ENCODE results near the gene CSNK2B. TPM values are rescaled to one million over a fixed set of nuclear protein-coding genes. Genes with fewer than 3 reads are reported as not detected.

The CSNK2B gene
- polyA plus RNA-seq, 1 donor (not counting 4 experiments of a cell fraction or from before 2014, with no cell fraction given) = 43.7 TPM

DNA sequence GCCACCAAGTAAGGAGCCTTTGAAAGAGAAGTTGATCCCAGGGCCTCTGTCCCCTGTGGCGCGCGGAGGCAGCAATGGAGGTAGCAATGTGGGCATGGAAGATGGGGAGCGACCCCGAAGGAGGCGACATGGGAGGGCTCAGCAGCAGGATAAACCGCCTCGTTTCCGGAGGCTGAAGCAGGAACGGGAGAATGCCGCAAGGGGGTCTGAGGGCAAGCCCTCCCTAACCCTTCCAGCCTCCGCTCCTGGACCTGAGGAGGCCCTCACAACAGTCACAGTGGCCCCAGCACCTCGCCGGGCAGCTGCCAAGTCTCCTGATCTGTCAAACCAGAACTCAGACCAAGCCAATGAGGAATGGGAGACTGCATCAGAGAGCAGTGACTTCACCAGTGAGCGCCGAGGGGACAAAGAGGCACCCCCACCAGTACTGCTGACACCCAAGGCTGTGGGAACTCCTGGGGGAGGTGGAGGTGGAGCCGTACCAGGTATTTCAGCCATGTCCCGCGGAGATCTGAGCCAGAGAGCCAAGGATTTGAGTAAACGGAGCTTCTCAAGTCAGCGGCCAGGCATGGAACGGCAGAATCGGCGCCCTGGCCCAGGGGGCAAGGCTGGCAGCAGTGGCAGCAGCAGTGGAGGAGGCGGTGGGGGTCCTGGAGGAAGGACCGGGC is 33.5 kb upstream of the CSNK2B start:
- Histone ChIP-seq H3K4me3 (ENCODE audit: control insufficient read depth in 2 of 3, extremely low read depth in 1 of 3, insufficient read depth in 2 of 3, low read depth in 1 of 3, low read length in 3 of 3) (no peak overlapping the region), H4K20me1 (ENCODE audit: control insufficient read depth, extremely low read depth, insufficient read depth, low read length) (peaks cover 11% of the 10 kb centered on the region), H3K27ac (ENCODE audit: control insufficient read depth, insufficient read depth, low read length) (no peak overlapping the region), H3K79me2 (ENCODE audit: control insufficient read depth, insufficient read depth, low read length) (peaks cover 40% of the 10 kb centered on the region), H3K36me3 (ENCODE audit: control insufficient read depth in 2 of 2, extremely low read depth in 1 of 2, insufficient read depth in 2 of 2, low read length in 2 of 2) (peaks cover 79 to 88% of the 10 kb centered on the region in 2 experiments), H2AFZ (ENCODE audit: control insufficient read depth, low read length) (no peak overlapping the region), H3K9ac (ENCODE audit: control insufficient read depth, extremely low read depth, insufficient read depth, low read length) (no peak overlapping the region), H3K4me2 (ENCODE audit: control insufficient read depth, extremely low read depth, insufficient read depth, low read depth, low read length) (no peak overlapping the region), H3K4me1 (ENCODE audit: control insufficient read depth, extremely low read depth, insufficient read depth, low read length) (no peaks in the 10 kb centered on the region), H3K9me3 (ENCODE audit: control insufficient read depth, low read depth, low read length) (no peaks in the 10 kb centered on the region), H3K9me1 (ENCODE audit: control insufficient read depth, extremely low read depth, insufficient read depth, low read length) (no peaks in the 10 kb centered on the region), H3K27me3 (ENCODE audit: control insufficient read depth, extremely low read depth, insufficient read depth, low read length) (no peaks in the 10 kb centered on the region)
- dilution Hi-C loops (cut with MboI; ENCODE audit: extremely low pct_ligation_motif_present, low sequenced_read_pairs) = no loop called here
- DNase-seq (ENCODE audit: low read depth, low spot score) = no peak
- TF ChIP-seq EZH2 (IDR thresholded peaks at IDR 0.05; ENCODE audit: low read length) = no peak
- FAIRE-seq = no peak

DNA sequence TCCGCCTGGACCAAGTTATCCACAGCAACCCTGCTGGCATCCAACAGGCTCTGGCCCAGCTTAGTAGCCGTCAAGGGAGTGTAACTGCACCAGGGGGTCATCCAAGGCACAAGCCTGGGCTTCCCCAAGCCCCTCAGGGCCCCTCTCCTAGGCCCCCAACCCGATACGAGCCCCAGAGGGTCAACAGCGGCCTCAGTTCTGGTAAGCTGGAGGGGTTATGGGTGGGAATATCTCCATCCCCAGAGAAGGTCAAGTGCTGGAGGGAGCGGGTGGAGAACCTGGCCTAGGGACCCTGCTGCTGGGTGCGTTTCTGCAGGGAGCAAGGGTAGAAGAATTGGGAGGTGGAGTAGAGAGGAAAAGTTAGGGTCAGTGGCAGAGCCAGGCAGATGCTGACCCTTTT is 32.4 kb upstream of the CSNK2B start:
- no peak for FAIRE-seq
- no peak overlapping the region for H3K4me3 ChIP-seq (ENCODE audit: control insufficient read depth in 2 of 3, extremely low read depth in 1 of 3, insufficient read depth in 2 of 3, low read depth in 1 of 3, low read length in 3 of 3)
- no peak for DNase-seq (ENCODE audit: low read depth, low spot score)
- no peaks in the 10 kb centered on the region for H3K9me1 ChIP-seq (ENCODE audit: control insufficient read depth, extremely low read depth, insufficient read depth, low read length)
- no peaks in the 10 kb centered on the region for H3K27me3 ChIP-seq (ENCODE audit: control insufficient read depth, extremely low read depth, insufficient read depth, low read length)
- no peaks in the 10 kb centered on the region for H3K4me1 ChIP-seq (ENCODE audit: control insufficient read depth, extremely low read depth, insufficient read depth, low read length)
- H4K20me1 ChIP-seq (ENCODE audit: control insufficient read depth, extremely low read depth, insufficient read depth, low read length) = peaks cover 7% of the 10 kb centered on the region
- H3K9me3 ChIP-seq (ENCODE audit: control insufficient read depth, low read depth, low read length) = no peaks in the 10 kb centered on the region
- TF ChIP-seq EZH2 (IDR thresholded peaks at IDR 0.05; ENCODE audit: low read length) = no peak
- TF ChIP-seq, protein P1, sequence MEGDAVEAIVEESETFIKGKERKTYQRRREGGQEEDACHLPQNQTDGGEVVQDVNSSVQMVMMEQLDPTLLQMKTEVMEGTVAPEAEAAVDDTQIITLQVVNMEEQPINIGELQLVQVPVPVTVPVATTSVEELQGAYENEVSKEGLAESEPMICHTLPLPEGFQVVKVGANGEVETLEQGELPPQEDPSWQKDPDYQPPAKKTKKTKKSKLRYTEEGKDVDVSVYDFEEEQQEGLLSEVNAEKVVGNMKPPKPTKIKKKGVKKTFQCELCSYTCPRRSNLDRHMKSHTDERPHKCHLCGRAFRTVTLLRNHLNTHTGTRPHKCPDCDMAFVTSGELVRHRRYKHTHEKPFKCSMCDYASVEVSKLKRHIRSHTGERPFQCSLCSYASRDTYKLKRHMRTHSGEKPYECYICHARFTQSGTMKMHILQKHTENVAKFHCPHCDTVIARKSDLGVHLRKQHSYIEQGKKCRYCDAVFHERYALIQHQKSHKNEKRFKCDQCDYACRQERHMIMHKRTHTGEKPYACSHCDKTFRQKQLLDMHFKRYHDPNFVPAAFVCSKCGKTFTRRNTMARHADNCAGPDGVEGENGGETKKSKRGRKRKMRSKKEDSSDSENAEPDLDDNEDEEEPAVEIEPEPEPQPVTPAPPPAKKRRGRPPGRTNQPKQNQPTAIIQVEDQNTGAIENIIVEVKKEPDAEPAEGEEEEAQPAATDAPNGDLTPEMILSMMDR (optimal IDR thresholded peaks at IDR 0.05 in 1 of 3, IDR thresholded peaks at IDR 0.05 in 1 of 3, conservative IDR thresholded peaks at IDR 0.05 in 1 of 3; ENCODE audit: extremely low read depth in 1 of 3, insufficient read depth in 2 of 3, low read length in 3 of 3) = no peak
- H3K4me2 ChIP-seq (ENCODE audit: control insufficient read depth, extremely low read depth, insufficient read depth, low read depth, low read length) = no peak overlapping the region
- peaks cover 33% of the 10 kb centered on the region for H3K79me2 ChIP-seq (ENCODE audit: control insufficient read depth, insufficient read depth, low read length)
- no peak overlapping the region for H3K27ac ChIP-seq (ENCODE audit: control insufficient read depth, insufficient read depth, low read length)
- no peak overlapping the region for H2AFZ ChIP-seq (ENCODE audit: control insufficient read depth, low read length)
- peaks cover 74 to 81% of the 10 kb centered on the region in 2 experiments for H3K36me3 ChIP-seq (ENCODE audit: control insufficient read depth in 2 of 2, extremely low read depth in 1 of 2, insufficient read depth in 2 of 2, low read length in 2 of 2)
- dilution Hi-C loops (cut with MboI; ENCODE audit: extremely low pct_ligation_motif_present, low sequenced_read_pairs) = no loop called here
- no peak overlapping the region for H3K9ac ChIP-seq (ENCODE audit: control insufficient read depth, extremely low read depth, insufficient read depth, low read length)

DNA sequence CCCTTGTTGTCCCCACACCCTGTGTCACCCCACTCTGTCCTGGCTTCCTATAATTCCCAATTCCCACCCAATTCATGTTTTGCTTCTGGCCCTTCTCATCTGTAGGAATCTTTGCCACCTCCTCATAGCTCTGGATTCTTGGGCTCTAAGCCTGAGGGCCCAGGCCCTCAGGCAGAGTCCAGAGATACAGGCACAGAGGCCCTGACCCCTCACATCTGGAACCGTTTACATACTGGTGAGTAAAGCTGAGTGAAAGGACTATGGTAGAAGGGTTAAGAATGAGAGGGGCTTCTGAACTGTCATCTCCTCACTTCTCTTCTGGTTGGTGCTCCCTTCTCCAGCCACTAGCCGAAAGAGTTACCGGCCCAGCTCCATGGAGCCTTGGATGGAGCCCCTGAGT is 31.7 kb upstream of the CSNK2B start:
- H3K27ac ChIP-seq (ENCODE audit: control insufficient read depth, insufficient read depth, low read length) = no peak overlapping the region
- peaks cover 7% of the 10 kb centered on the region for H4K20me1 ChIP-seq (ENCODE audit: control insufficient read depth, extremely low read depth, insufficient read depth, low read length)
- no peak for DNase-seq (ENCODE audit: low read depth, low spot score)
- no peak overlapping the region for H3K9ac ChIP-seq (ENCODE audit: control insufficient read depth, extremely low read depth, insufficient read depth, low read length)
- H3K9me3 ChIP-seq (ENCODE audit: control insufficient read depth, low read depth, low read length) = no peaks in the 10 kb centered on the region
- no peaks in the 10 kb centered on the region for H3K4me1 ChIP-seq (ENCODE audit: control insufficient read depth, extremely low read depth, insufficient read depth, low read length)
- no peak overlapping the region for H3K4me3 ChIP-seq (ENCODE audit: control insufficient read depth in 2 of 3, extremely low read depth in 1 of 3, insufficient read depth in 2 of 3, low read depth in 1 of 3, low read length in 3 of 3)
- peaks cover 30% of the 10 kb centered on the region for H3K79me2 ChIP-seq (ENCODE audit: control insufficient read depth, insufficient read depth, low read length)
- FAIRE-seq = no peak
- H3K9me1 ChIP-seq (ENCODE audit: control insufficient read depth, extremely low read depth, insufficient read depth, low read length) = no peaks in the 10 kb centered on the region
- H3K27me3 ChIP-seq (ENCODE audit: control insufficient read depth, extremely low read depth, insufficient read depth, low read length) = no peaks in the 10 kb centered on the region
- dilution Hi-C loops (cut with MboI; ENCODE audit: extremely low pct_ligation_motif_present, low sequenced_read_pairs) = no loop called here
- TF ChIP-seq EZH2 (IDR thresholded peaks at IDR 0.05; ENCODE audit: low read length) = no peak
- TF ChIP-seq, protein P1 (optimal IDR thresholded peaks at IDR 0.05 in 1 of 3, IDR thresholded peaks at IDR 0.05 in 1 of 3, conservative IDR thresholded peaks at IDR 0.05 in 1 of 3; ENCODE audit: extremely low read depth in 1 of 3, insufficient read depth in 2 of 3, low read length in 3 of 3) = no peak
- H3K4me2 ChIP-seq (ENCODE audit: control insufficient read depth, extremely low read depth, insufficient read depth, low read depth, low read length) = no peak overlapping the region
- peaks cover 69 to 74% of the 10 kb centered on the region in 2 experiments for H3K36me3 ChIP-seq (ENCODE audit: control insufficient read depth in 2 of 2, extremely low read depth in 1 of 2, insufficient read depth in 2 of 2, low read length in 2 of 2)
- H2AFZ ChIP-seq (ENCODE audit: control insufficient read depth, low read length) = no peak overlapping the region

All from keratinocyte (primary cell).